Measurements from ENCODE around the gene NSFL1C.
"Not testable (repeated sequence)": the region's sequence is repeated elsewhere in the genome, so short reads cannot be mapped to it uniquely, and the experiment has no call there.

NSFL1C gene

GRCh38 chr20:1466211-1467081 is at the start of gene NSFL1C:
NSFL1C (minus strand) TSS chr20:1466849; CDS start chr20:1466824, 25 bp downstream.
- peak; percentile 42 for DNase-seq (ENCODE audit: low read depth, low spot score)

DNA sequence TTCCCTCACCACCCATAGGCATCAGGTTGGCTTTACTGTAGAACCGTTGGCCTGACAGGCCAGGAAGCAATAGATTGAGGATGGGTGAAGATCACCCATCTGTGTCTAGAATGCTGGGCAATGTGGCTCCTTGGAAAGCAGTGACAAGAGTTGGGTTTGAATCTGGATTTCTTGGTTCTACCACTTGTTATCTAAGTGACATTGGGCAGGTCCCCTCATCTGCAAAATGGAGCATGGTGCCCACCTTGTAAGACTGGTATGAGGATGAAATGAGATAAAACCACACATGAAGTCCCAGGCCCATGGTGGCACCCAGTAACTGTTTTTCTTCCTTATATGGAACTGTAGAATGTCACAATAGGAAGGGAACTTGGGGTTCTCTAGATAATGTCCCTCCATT is 47.2 kb upstream of the NSFL1C start:
- DNase-seq (ENCODE audit: low read depth, low spot score) = no peak

DNA sequence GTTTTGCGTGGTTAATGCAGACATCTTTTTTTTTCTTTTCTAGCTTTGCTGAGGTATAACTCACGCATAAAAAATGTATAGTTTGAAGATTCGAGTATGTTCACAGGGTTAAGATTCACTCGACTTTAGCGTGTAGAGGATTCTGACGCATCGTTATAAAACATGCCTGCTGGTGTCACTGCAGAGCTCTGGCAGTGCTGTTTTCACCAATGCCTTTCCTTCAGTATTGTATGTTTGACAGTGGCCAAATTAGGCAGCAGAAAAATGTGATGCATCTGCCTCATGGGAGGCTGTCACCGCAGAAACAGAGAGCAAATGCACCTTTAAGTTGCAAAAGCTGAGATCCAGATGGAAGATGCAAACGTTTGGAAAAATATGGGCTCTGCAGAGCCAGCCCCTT is 42.6 kb upstream of the NSFL1C start:
- DNase-seq (ENCODE audit: low read depth, low spot score) = no peak

GRCh38 chr20:1508574-1508973 is 41.9 kb upstream of the NSFL1C start:
- no peak for DNase-seq (ENCODE audit: low read depth, low spot score)

DNA sequence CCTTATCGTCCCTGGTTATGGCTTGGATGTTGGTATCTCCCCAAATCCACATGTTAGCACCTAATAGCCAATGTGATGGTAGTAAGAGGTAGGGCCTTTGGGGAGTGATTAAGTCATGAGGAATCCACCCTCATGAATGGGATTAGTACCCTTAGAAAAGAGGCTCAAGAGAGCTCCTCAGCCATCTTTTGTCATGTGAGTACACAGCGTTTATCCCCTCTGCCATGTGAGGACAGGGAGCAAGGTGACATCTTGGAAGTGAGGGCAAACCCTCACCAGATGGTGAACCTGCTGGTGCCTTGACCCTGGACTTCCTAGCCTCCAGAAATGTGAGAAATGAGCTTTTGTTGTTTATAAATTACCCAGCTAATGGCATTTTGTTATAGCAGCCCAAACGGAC is 40.6 kb upstream of the NSFL1C start:
- DNase-seq (ENCODE audit: low read depth, low spot score) = no peak

GRCh38 chr20:1505871-1506270 is 39.2 kb upstream of the NSFL1C start:
- DNase-seq (ENCODE audit: low read depth, low spot score) = no peak

GRCh38 chr20:1505361-1505760 is 38.7 kb upstream of the NSFL1C start:
- no peak for DNase-seq (ENCODE audit: low read depth, low spot score)

DNA sequence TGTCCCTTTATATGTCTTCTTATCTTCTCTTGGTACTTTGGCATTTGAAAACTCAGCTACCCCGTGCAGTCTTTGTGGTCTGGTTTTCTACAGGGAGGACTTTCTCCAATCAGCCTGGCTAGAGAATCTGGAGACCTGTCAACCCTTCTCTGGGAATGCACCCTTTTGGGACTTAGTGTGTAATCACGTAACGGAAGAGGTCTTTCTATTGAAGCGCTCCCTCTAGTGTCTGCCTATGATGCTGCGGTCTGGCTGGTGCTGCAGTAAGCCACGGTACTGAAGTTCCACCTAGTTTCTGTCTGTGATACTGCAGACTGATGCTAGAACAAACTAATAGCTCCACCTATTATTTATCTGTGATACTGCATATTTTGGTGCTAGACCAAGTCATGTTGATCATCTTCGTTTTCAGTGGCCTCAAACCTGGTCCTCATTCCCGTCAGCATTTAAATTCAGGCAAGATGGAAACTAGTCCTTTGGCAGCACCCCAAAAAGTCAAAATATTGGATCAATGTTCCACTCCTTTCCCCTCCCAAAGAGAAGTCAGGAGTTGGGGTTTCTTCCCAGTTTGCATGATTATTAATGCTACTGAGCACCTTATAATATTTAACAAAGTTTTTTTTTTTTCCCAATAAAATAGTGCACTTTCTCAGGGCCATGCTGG is 37.0 kb upstream of the NSFL1C start:
- peak; percentile 71 for DNase-seq (ENCODE audit: low read depth, low spot score)

DNA sequence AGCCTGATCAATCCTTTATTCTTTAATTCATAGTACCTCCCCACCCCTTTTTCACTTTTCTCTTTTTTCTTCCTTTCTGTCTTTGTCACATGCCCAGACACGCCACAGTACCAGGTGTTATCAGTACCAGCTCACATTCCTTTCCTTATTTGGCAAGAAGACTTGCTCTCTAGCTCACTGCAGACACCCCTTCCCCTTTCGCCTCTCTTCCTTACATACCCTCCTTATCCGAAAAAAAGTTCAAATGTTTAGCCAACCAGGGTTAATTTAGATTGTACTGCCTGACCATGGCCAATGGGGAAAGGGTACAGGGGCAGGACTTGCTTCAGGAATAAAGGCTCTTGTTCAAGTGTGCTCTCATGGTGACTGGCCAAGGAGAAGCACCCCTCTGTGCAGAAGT is 33.8 kb upstream of the NSFL1C start:
- DNase-seq (ENCODE audit: low read depth, low spot score) = peak; percentile 56

DNA sequence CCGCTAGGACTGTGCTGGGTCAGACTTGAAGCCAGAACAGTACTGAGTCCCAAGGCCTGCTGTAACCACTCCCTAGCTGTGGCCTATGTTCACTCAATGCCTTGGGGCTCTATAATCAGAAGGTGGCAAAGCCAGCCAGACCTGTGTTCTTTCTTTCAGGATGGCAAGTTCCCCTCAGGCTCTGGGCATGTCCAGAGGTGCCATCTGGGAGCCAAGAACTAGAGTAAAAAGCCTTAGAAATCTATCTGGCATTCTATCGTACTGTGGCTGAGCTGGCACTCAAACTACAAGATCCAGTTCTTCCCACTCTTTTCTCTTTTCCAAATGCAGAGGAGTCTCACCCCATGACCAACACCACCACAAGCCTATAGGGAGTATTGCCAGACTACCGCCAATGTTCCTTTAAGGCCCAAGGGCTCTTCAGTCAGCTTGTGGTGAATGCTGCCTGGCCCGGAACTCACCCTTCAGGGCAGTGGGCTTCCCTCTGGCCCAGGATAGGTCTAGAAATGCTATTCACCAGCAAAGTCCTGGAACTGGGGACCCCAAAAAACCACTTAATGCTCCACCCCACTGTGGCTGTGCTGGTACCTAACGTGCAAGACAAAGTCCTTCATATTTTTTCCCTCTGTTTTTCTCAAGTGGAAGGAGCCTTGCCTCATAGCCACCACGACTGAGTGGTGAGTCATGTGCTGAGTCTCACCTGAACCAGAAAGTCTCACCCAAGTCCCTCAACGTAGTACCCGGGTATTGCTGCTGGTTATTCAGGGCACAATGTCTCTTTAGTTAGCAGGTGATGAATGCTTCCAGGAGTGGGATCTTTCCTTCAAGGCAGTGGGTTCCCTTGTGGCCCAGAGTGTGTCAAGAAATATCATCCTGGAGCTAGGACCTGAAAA is 33.1 kb upstream of the NSFL1C start:
- no peak for DNase-seq (ENCODE audit: low read depth, low spot score)

DNA sequence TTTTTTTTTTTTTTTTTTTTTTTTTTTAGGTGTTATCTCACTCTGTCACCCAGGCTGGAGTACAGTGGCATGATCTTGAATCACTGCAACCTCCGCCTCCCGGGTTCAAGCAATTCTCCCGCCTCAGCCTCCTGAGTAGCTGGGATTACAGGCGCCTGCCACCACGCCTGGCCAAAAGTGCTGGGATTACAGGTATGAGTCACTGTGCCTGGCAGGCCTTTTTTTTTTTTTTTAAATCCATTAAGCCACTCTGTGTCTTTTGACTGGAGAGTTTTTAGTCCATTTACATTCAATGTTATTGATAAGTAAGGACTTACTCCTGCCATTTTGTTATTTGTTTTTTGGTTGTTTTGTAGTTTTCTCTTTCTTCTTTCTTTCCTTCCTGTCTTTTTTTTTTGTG is 30.7 kb upstream of the NSFL1C start:
- not testable (repeated sequence) for DNase-seq (ENCODE audit: low read depth, low spot score)

DNA sequence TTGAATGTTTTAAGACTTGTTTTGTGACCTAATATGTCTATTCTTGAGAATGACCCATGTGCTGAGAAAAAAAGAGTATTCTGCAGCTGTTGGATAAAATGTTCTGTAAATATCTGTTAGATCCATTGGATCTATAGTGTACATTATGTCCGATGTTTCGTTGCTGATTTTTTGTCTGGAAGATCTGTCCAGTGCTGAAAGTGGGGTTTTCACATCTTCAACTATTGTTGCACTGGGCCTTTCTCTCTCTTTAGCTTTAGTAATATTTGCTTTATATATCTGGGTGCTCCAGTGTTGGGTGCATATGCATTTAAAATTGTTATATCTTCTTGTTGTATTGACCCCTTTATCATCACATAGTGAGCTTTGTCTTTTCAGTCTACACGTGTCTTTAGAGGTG is 30.3 kb upstream of the NSFL1C start:
- no peak for DNase-seq (ENCODE audit: low read depth, low spot score)

GRCh38 chr20:1494436-1494835 is 27.8 kb upstream of the NSFL1C start:
- no peak for DNase-seq (ENCODE audit: low read depth, low spot score)

DNA sequence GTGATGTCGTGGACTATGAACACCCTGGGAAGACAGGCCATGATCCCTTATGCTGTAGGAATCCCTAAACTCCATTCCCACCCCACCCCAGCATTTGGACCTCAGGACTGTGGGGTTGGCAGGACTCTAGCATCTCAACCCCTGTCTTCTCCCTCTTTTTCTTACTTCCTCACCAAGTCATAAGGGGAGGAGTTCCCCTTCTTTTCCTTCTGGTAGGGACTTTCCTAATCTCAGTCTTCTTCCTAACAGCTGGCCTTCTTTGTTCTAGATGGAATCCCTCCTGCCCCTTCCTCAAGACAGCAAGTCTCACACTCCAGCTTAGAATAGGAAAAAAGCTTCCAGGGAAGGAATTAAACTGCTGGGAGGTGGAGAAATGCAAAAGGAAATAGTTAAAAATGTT is 26.9 kb upstream of the NSFL1C start:
- no peak for DNase-seq (ENCODE audit: low read depth, low spot score)

GRCh38 chr20:1491860-1492642 is 25.4 kb upstream of the NSFL1C start:
- no peak for DNase-seq (ENCODE audit: low read depth, low spot score)

DNA sequence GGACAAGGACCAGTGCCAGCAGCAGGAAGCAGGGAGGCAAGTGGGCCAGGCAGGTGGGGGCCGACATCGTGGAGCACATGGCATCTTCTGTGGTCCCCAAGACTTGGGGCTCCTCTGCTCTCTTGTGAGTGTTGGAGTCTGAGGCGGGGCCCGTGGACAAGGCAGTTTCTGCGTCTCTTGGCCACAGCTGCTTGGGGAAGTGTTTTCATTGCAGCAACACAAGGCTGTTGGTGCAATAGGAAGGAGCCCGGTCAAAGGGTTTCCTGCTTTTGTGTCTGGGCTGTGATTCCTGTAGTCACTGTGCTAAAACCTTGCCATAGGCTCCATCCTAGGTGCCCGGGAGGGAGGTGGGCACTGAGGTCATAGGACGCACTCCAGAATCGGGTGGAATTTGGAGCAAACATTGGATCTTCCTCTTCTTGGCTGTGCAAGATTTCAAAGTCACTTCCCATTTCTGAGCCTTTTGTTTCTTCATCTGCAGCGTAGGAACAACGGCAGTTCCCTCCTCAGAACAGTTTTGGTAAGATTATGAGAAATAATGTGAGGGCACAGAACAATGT is 24.7 kb upstream of the NSFL1C start, which contains the start of gene SIRPB2:
Gene SIRPB2 (minus strand): TSS at position 140 of the 560 bp plus-strand sequence. CDS start 61 bp downstream, at position 79.
- no peak for DNase-seq (ENCODE audit: low read depth, low spot score)

GRCh38 chr20:1490643-1491195 is 24.1 kb upstream of the NSFL1C start:
- DNase-seq (ENCODE audit: low read depth, low spot score) = no peak

DNA sequence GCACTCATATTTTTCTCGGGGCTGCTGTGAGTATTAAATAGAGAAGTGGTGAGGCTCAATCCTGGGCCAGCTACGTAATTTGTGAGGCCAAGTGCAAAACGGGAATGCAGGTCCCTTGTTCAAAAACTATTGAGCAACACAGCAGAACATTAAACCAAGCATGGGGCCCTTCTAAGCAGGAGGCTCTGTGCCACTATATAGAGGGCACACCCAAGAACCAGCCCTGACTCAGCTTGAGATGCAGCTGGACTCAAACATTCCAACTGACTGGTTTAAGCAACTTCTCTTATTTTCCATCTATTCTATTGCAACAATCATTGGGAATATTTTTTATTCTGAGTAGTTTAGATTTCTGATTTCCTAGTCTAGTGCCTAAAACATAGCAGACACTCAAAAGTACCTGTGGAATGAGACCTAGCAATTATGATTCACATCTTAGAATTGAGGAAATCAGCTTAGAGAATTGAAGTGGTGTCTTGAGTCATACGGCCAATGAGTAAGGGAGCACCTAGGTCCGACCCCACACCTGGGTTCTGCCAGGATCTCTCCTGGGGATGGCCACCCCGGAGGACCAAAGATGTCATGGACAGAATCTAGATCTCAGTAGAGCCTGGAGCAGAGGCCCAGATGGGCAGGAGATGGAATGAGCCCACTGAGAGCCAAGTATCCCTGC is 23.3 kb upstream of the NSFL1C start:
- no peak for DNase-seq (ENCODE audit: low read depth, low spot score)

- DNase-seq (ENCODE audit: low read depth, low spot score) = no peak
Measured at GRCh38 chr20:1489325-1489724, 22.7 kb upstream of the NSFL1C start.

- DNase-seq (ENCODE audit: low read depth, low spot score) = no peak
Measured at GRCh38 chr20:1486566-1486965, 19.9 kb upstream of the NSFL1C start.

All from iPS DF 19.7 (cell line).